SK-N-SH (cell line): ENCODE measurements around the gene FRMD5. TPM values are rescaled to one million over a fixed set of nuclear protein-coding genes. Genes with fewer than 3 reads are reported as not detected.

Source experiments
- CTCF ChIA-PET: fragments of 300-600, 350-600 bp; formaldehyde crosslinking; extraction: SDS; loops from one replicate; lab custom pipeline; 2021; lab: Yijun Ruan, JAX
- POLR2A ChIA-PET: fragments of 350-600 bp; sonication (Branson Sonifier 250); formaldehyde crosslinking; extraction: SDS; loops from one replicate; lab custom pipeline; 2020; ENCODE audit warnings: antibody characterized with exemption, inconsistent platforms; lab: Yijun Ruan, JAX
- DNase-seq: peaks from one replicate; pipeline ENCODE4 v3.0.0; 2012
- H2AFZ ChIP-seq: fragments of 200-600 bp; sonication (generic); 2 replicates; pipeline ENCODE4 v1.8.1; 2016; ENCODE audit warnings: antibody characterized with exemption, mild to moderate bottlenecking, low read depth
- H3F3A ChIP-seq: fragments of 200-600 bp; sonication (generic); replicated peaks from 2 replicates; pipeline ENCODE3; 2016; ENCODE audit warnings: antibody characterized with exemption, mild to moderate bottlenecking; ENCODE audit not compliant: insufficient read depth
- H3K27ac ChIP-seq, 2 experiments: fragments of 200-500 bp in 1 of 2; fragments of 200-600 bp in 1 of 2; sonication (Bioruptor generic) in 1 of 2; sonication (generic), shearing (Covaris generic) in 1 of 2; 2 replicates each; pipeline versions ENCODE4 v1.5.1 to v1.6.1; 2014 to 2016; ENCODE audit warnings: low read depth in 2 of 2, inconsistent platforms in 1 of 2, low read length in 1 of 2, mild to moderate bottlenecking in 1 of 2, mixed read lengths in 1 of 2
- H3K27me3 ChIP-seq: fragments of 200-600 bp; sonication (generic), shearing (Covaris generic); 2 replicates; pipeline ENCODE4 v1.6.1; 2016; ENCODE audit warnings: mixed run types; ENCODE audit not compliant: insufficient read depth
- H3K36me3 ChIP-seq, 2 experiments: fragments of 200-500 bp in 1 of 2; fragments of 200-600 bp in 1 of 2; sonication (Bioruptor generic) in 1 of 2; sonication (generic) in 1 of 2; replicated peaks in 1 of 2; 2 replicates each; pipeline versions ENCODE3 to v1.5.1; 2014 to 2016; ENCODE audit warnings: low read length in 1 of 2, mild to moderate bottlenecking in 1 of 2; ENCODE audit not compliant: insufficient read depth in 2 of 2, control insufficient read depth in 1 of 2
- H3K4me1 ChIP-seq, 2 experiments: fragments of 200-500 bp in 1 of 2; fragments of 200-600 bp in 1 of 2; sonication (Bioruptor generic) in 1 of 2; sonication (generic), shearing (Covaris generic) in 1 of 2; 2 replicates each; pipeline versions ENCODE4 v1.5.1 to v1.6.1; 2014 to 2016; ENCODE audit warnings: low read depth in 1 of 2, low read length in 1 of 2, mixed run types in 1 of 2; ENCODE audit not compliant: insufficient read depth in 2 of 2, control insufficient read depth in 1 of 2
- H3K4me2 ChIP-seq: fragments of 200-600 bp; sonication (generic), shearing (Covaris generic); 2 replicates; pipeline ENCODE4 v1.6.1; 2017; ENCODE audit warnings: mixed run types
- H3K4me3 ChIP-seq, 2 experiments: fragments of 200-500 bp in 1 of 2; fragments of 200-600 bp in 1 of 2; sonication (Bioruptor generic) in 1 of 2; sonication (generic), shearing (Covaris generic) in 1 of 2; 2 replicates each; pipeline versions ENCODE4 v1.5.1 to v1.8.1; 2014 to 2016; ENCODE audit warnings: low read depth in 2 of 2, inconsistent platforms in 1 of 2, low read length in 1 of 2, mild to moderate bottlenecking in 1 of 2, mixed read lengths in 1 of 2, moderate library complexity in 1 of 2
- H3K79me2 ChIP-seq: fragments of 200-600 bp; sonication (generic); 2 replicates; pipeline ENCODE4 v1.8.1; 2017; ENCODE audit warnings: mild to moderate bottlenecking; ENCODE audit not compliant: insufficient read depth
- H3K9ac ChIP-seq: fragments of 200-600 bp; sonication (generic); 2 replicates; pipeline ENCODE4 v1.6.1; 2017; ENCODE audit warnings: mixed run types
- H3K9me2 ChIP-seq: fragments of 200-600 bp; sonication (generic); 2 replicates; pipeline ENCODE4 v1.6.1; 2017; ENCODE audit warnings: mixed run types
- H3K9me3 ChIP-seq: fragments of 200-600 bp; sonication (generic); 2 replicates; pipeline ENCODE4 v1.6.1; 2017; ENCODE audit warnings: mixed run types, mild to moderate bottlenecking, moderate library complexity
- H4K20me1 ChIP-seq: fragments of 200-600 bp; sonication (generic); 2 replicates; pipeline ENCODE4 v1.6.1; 2017; ENCODE audit warnings: mild to moderate bottlenecking, mixed run types; ENCODE audit not compliant: insufficient read depth
- CHD2 ChIP-seq: fragments of 150-350 bp; IDR thresholded peaks from 2 replicates; pipeline ENCODE4 v1.6.1; 2018; ENCODE audit warnings: low read length; ENCODE audit not compliant: partially characterized antibody
- ELF1 ChIP-seq: IDR thresholded peaks from 2 replicates; pipeline ENCODE4 v1.4.0; 2012
- EP300 ChIP-seq, 2 experiments: IDR thresholded peaks; 2 replicates each; pipeline versions ENCODE4 v1.4.0 to v1.6.1; 2012; ENCODE audit warnings: borderline replicate concordance in 1 of 2, low read depth in 1 of 2, low read length in 1 of 2
- EZH2phosphoT487 ChIP-seq: fragments of 200-600 bp; sonication (generic); IDR thresholded peaks from 2 replicates; pipeline ENCODE4 v1.6.1; 2017; ENCODE audit warnings: low read depth, mixed run types, mild to moderate bottlenecking, antibody characterized with exemption, moderate library complexity, borderline replicate concordance
- FOSL2 ChIP-seq: IDR thresholded peaks from 2 replicates; pipeline ENCODE4 v1.4.0; 2012; ENCODE audit warnings: low read depth, mild to moderate bottlenecking, moderate library complexity, borderline replicate concordance
- FOXJ3 ChIP-seq: sonication (generic); formaldehyde crosslinking; IDR thresholded peaks from 2 replicates; pipeline ENCODE4 v1.5.1; 2020; ENCODE audit warnings: mild to moderate bottlenecking, missing genetic modification reagents
- FOXM1 ChIP-seq: IDR thresholded peaks from 2 replicates; pipeline ENCODE4 v1.4.0; 2012; ENCODE audit warnings: low read depth, mild to moderate bottlenecking
- GABPA ChIP-seq: IDR thresholded peaks from 2 replicates; pipeline ENCODE4 v1.4.0; 2012; ENCODE audit warnings: low read depth, mild to moderate bottlenecking
- MEF2A ChIP-seq: IDR thresholded peaks from 2 replicates; pipeline ENCODE4 v1.4.0; 2012; ENCODE audit warnings: low read depth, borderline replicate concordance
- MXI1 ChIP-seq: IDR thresholded peaks from 2 replicates; pipeline ENCODE4 v1.6.1; 2012; ENCODE audit warnings: mild to moderate bottlenecking, low read depth, low read length, improper control_type of control experiment
- NFIC ChIP-seq: IDR thresholded peaks from 2 replicates; pipeline ENCODE4 v1.4.0; 2012; ENCODE audit warnings: borderline replicate concordance
- POLR2AphosphoS5 ChIP-seq: IDR thresholded peaks from 2 replicates; pipeline ENCODE4 v1.6.1; 2012; ENCODE audit warnings: low read depth, low read length
- RCOR1 ChIP-seq: fragments of 150-350 bp; IDR thresholded peaks from 2 replicates; pipeline ENCODE4 v1.6.1; 2017; ENCODE audit warnings: antibody characterized with exemption, low read length
- RXRA ChIP-seq: IDR thresholded peaks from 2 replicates; pipeline ENCODE4 v1.4.0; 2012; ENCODE audit warnings: low read depth, mild to moderate bottlenecking, borderline replicate concordance
- TAF1 ChIP-seq: IDR thresholded peaks from 2 replicates; pipeline ENCODE4 v1.6.1; 2012; ENCODE audit warnings: low read depth, mild to moderate bottlenecking, low read length, moderate library complexity, borderline replicate concordance
- TCF12 ChIP-seq: IDR thresholded peaks from 2 replicates; pipeline ENCODE4 v1.4.0; 2012
- USF1 ChIP-seq: IDR thresholded peaks from 2 replicates; pipeline ENCODE4 v1.4.0; 2012; ENCODE audit warnings: low read depth, borderline replicate concordance
- ZBTB33 ChIP-seq: IDR thresholded peaks from 2 replicates; pipeline ENCODE4 v1.4.0; 2012; ENCODE audit warnings: low read depth, borderline replicate concordance
- WGBS: methylation state at CpG from one replicate; pipeline ENCODE4 v1.1.6; 2017; ENCODE audit warnings: low lambda C conversion rate; 5-methylcytosine and 5-hydroxymethylcytosine counted together
- polyA plus RNA-seq, 3 experiments: library from polyadenylated mRNA; depleted of rRNA; stranded (reverse); fragments of >200 nt; gene quantifications; 2 replicates each; pipeline ENCODE4 v1.2.3, GENCODE V29; 2012
- TF ChIP-seq, protein P1 (sequence below): IDR thresholded peaks from 2 replicates; pipeline ENCODE4; 2012
- TF ChIP-seq, protein P2 (sequence below): IDR thresholded peaks from 2 replicates; pipeline ENCODE4 v1.6.1; 2012; ENCODE audit warnings: mild to moderate bottlenecking, low read depth, low read length, moderate library complexity

Gene FRMD5
- polyA plus RNA-seq, 1 of the 3 experiments (the other 2 are of a cell fraction) = 24.8 TPM

- H4K20me1 ChIP-seq = no peaks in the 10 kb centered on the region
- DNase-seq = no peak
- H3K4me3 ChIP-seq = no peak overlapping the region
- no peaks in the 10 kb centered on the region for H3K9me3 ChIP-seq
- H3K9me2 ChIP-seq = no peaks in the 10 kb centered on the region
- peaks cover 59% of the 10 kb centered on the region for H3K79me2 ChIP-seq
- H3K36me3 ChIP-seq = no peaks in the 10 kb centered on the region
- peak overlapping the region; percentile 54; the same call in 1 of the 2 replicates for H3K4me2 ChIP-seq
- peaks cover 31% of the 10 kb centered on the region for H3F3A ChIP-seq
- TF ChIP-seq TCF12 (no peak), USF1 (no peak), FOXJ3 (CRISPR knock-in tag) (no peak), MXI1 (no peak), POLR2AphosphoS5 (no peak), FOSL2 (no peak), CHD2 (no peak), TAF1 (no peak), RXRA (no peak), MEF2A (no peak), ZBTB33 (no peak), EP300 (IDR thresholded peaks at IDR 0.05; ENCODE audit: borderline replicate concordance in 1 of 2, low read depth in 1 of 2, low read length in 1 of 2) (no peak), ELF1 (no peak), FOXM1 (no peak)
- TF ChIP-seq, protein P1, sequence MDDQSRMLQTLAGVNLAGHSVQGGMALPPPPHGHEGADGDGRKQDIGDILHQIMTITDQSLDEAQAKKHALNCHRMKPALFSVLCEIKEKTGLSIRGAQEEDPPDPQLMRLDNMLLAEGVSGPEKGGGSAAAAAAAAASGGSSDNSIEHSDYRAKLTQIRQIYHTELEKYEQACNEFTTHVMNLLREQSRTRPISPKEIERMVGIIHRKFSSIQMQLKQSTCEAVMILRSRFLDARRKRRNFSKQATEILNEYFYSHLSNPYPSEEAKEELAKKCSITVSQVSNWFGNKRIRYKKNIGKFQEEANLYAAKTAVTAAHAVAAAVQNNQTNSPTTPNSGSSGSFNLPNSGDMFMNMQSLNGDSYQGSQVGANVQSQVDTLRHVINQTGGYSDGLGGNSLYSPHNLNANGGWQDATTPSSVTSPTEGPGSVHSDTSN = no peak
- no peak overlapping the region for H2AFZ ChIP-seq
- peak overlapping the region; percentile 86 to 97; a peak in 3 of 4 replicates for H3K27ac ChIP-seq
- ChIA-PET POLR2A (no interaction called here), CTCF (no interaction called here)
- H3K4me1 ChIP-seq = peaks cover 0 to 21% of the 10 kb centered on the region in 2 experiments; a peak in 3 of 4 replicates
- H3K27me3 ChIP-seq = no peaks in the 10 kb centered on the region
- peak overlapping the region; percentile 59; the same call in 1 of the 2 replicates for H3K9ac ChIP-seq
These were observed 93.8 kb downstream of the FRMD5 start for GRCh38 chr15:44101286-44101685.

DNA sequence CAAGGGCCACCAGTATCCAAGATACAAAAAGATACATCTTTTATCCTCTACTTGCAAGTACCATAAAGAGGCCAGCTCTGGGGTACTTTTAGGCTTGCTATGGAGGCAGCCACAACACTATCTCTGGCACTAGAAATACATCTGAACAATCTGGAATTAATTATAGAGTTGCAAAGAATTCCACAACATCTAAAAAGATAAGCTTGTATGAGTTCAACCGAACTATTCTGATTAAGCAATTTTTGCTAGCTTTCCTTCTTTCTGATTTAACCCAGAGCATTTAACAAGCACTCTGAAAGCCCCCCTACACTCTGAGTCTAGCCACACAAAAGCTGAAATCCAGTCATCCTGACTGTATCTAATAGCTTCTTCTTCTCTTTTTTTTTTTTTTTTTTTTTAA, 95.4 kb downstream of the FRMD5 start:
- peaks cover 3 to 7% of the 10 kb centered on the region in 2 experiments for H3K36me3 ChIP-seq
- H3F3A ChIP-seq = peaks cover 31% of the 10 kb centered on the region
- H3K9ac ChIP-seq = no peak overlapping the region
- ChIA-PET CTCF (no interaction called here), POLR2A (no interaction called here)
- no peak overlapping the region for H2AFZ ChIP-seq
- H3K79me2 ChIP-seq = peaks cover 55% of the 10 kb centered on the region
- H3K27ac ChIP-seq = peak overlapping the region; percentile 62 to 97; a peak in 3 of 4 replicates
- H4K20me1 ChIP-seq = no peaks in the 10 kb centered on the region
- peaks cover 0 to 21% of the 10 kb centered on the region in 2 experiments; a peak in 3 of 4 replicates for H3K4me1 ChIP-seq
- no peak overlapping the region for H3K4me2 ChIP-seq
- no peaks in the 10 kb centered on the region for H3K9me2 ChIP-seq
- no peaks in the 10 kb centered on the region for H3K9me3 ChIP-seq
- no peaks in the 10 kb centered on the region for H3K27me3 ChIP-seq
- 21% methylated on average over 1 of the region's 1 CpG for WGBS
- no peak for DNase-seq
- no peak overlapping the region for H3K4me3 ChIP-seq
- TF ChIP-seq NFIC = peak; percentile 47; the same call in 1 of the 2 replicates
- no peak for TF ChIP-seq GABPA
- 0 out of 2 replicates have a peak, but pooled peaks have one; percentile 25 for TF ChIP-seq RCOR1
- TF ChIP-seq POLR2AphosphoS5 = peak; percentile 58; the same call in 1 of the 2 replicates
- TF ChIP-seq, protein P2, sequence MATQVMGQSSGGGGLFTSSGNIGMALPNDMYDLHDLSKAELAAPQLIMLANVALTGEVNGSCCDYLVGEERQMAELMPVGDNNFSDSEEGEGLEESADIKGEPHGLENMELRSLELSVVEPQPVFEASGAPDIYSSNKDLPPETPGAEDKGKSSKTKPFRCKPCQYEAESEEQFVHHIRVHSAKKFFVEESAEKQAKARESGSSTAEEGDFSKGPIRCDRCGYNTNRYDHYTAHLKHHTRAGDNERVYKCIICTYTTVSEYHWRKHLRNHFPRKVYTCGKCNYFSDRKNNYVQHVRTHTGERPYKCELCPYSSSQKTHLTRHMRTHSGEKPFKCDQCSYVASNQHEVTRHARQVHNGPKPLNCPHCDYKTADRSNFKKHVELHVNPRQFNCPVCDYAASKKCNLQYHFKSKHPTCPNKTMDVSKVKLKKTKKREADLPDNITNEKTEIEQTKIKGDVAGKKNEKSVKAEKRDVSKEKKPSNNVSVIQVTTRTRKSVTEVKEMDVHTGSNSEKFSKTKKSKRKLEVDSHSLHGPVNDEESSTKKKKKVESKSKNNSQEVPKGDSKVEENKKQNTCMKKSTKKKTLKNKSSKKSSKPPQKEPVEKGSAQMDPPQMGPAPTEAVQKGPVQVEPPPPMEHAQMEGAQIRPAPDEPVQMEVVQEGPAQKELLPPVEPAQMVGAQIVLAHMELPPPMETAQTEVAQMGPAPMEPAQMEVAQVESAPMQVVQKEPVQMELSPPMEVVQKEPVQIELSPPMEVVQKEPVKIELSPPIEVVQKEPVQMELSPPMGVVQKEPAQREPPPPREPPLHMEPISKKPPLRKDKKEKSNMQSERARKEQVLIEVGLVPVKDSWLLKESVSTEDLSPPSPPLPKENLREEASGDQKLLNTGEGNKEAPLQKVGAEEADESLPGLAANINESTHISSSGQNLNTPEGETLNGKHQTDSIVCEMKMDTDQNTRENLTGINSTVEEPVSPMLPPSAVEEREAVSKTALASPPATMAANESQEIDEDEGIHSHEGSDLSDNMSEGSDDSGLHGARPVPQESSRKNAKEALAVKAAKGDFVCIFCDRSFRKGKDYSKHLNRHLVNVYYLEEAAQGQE = no peak
- no peak for TF ChIP-seq MXI1
- TF ChIP-seq EP300 (IDR thresholded peaks at IDR 0.05; ENCODE audit: borderline replicate concordance in 1 of 2, low read depth in 1 of 2, low read length in 1 of 2) = peak in 1 of 2 experiments; percentile 70; a peak in 1 of 4 replicates
- TF ChIP-seq TCF12 = peak; percentile 96
- no peak for TF ChIP-seq EZH2phosphoT487
- no peak for TF ChIP-seq FOXM1
- TF ChIP-seq FOXJ3 (CRISPR knock-in tag) = no peak
